Measurements from ENCODE around the gene SAMD8. TPM values are rescaled to one million over a fixed set of nuclear protein-coding genes. Genes with fewer than 3 reads are reported as not detected.

The SAMD8 gene
- total and polyA plus RNA-seq, 2 donors (not counting 3 experiments of a cell fraction or from before 2014, with no cell fraction given) = 19.6 to 22.8 TPM

DNA sequence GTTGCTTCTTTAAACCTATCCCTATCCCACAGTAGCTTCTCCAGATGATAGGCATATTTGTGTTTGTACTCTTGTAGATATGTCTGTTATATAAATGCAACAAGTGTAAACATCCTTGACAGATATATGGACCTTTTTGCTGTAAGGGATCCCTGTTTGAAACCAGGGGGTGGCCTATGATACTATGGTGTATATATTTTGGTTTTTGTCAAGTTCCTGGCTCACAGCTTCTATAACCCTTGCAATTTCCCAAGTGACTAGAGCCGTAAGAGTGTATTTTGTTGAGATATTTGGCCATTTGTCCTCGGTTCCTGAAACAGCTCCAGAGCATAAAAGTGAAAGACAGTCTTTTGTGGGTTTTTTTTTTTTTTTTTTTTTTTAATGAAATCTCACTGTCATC is 114.6 kb downstream of the SAMD8 start:
- ChIA-PET CTCF (interaction anchor here (1.1 to 3.8 kb wide), 7 partner anchors 9 to 992 kb away, joined by 3 to 22 read pairs (median 5); partner anchors contain the start of genes COMTD1 and VDAC2), POLR2A (interaction anchor here (1.0 to 2.0 kb wide), 3 partner anchors 8 to 15 kb away, joined by 4 to 23 read pairs (median 6); partner anchors contain the start of gene VDAC2)
- H3K4me2 ChIP-seq (ENCODE audit: insufficient read depth, low read length) = peak overlapping the region; percentile 54
- FAIRE-seq = no peak
- H3K9me1 ChIP-seq (replicated peaks; ENCODE audit: control insufficient read depth, extremely low read depth, insufficient read depth, low read length) = no peaks in the 10 kb centered on the region
- H3K27ac ChIP-seq (ENCODE audit: insufficient read depth, low read depth, low read length) = peak overlapping the region; percentile 93
- H3K4me3 ChIP-seq (replicated peaks in 1 of 3; ENCODE audit: insufficient read depth in 1 of 3, low read depth in 1 of 3, low read length in 3 of 3) = no peak overlapping the region
- no peak for TF ChIP-seq CTCF (IDR thresholded peaks at IDR 0.05; ENCODE audit: extremely low read depth in 1 of 2, insufficient read depth in 1 of 2, low read depth in 1 of 2, low read length in 2 of 2)
- TF ChIP-seq MYC (IDR thresholded peaks at IDR 0.05; ENCODE audit: low read depth, low read length) = no peak
- TF ChIP-seq POLR2AphosphoS5 (IDR thresholded peaks at IDR 0.05; ENCODE audit: insufficient read depth, low read depth, low read length) = no peak
- no peak for TF ChIP-seq EZH2 (IDR thresholded peaks at IDR 0.05; ENCODE audit: borderline replicate concordance, low read depth, low read length, severe bottlenecking)
- no peak for TF ChIP-seq FOS (IDR thresholded peaks at IDR 0.05; ENCODE audit: borderline replicate concordance, insufficient read depth, low read length)
- TF ChIP-seq MAX (IDR thresholded peaks at IDR 0.05; ENCODE audit: insufficient read depth, insufficient read length) = no peak
- no peak for TF ChIP-seq POLR2A (IDR thresholded peaks at IDR 0.05; ENCODE audit: low read depth, low read length)
- peaks cover 18% of the 10 kb centered on the region in 2 experiments for H3K36me3 ChIP-seq (ENCODE audit: control insufficient read depth in 2 of 2, extremely low read depth in 1 of 2, insufficient read depth in 2 of 2, low read length in 2 of 2)
- DNase-seq (ENCODE audit: low read depth, low spot score) = peak; percentile 21
- intact Hi-C loops (cut with micrococcal nuclease) (loop anchor here (5.0 kb wide), 2 partner anchors 99 to 399 kb away; partner anchors contain the start of gene KAT6B), dilution Hi-C loops (cut with MboI; ENCODE audit: extremely low pct_ligation_motif_present, low sequenced_read_pairs) (no loop called here)
- H4K20me1 ChIP-seq (replicated peaks; ENCODE audit: control insufficient read depth, extremely low read depth, insufficient read depth, low read length) = no peaks in the 10 kb centered on the region
- H3K27me3 ChIP-seq (ENCODE audit: control insufficient read depth in 2 of 2, insufficient read depth in 2 of 2, low read length in 2 of 2) = no peaks in the 10 kb centered on the region
- H3K9ac ChIP-seq (replicated peaks; ENCODE audit: extremely low read depth, insufficient read depth, low read length) = peak overlapping the region; percentile 77
- H3K9me3 ChIP-seq (replicated peaks; ENCODE audit: control insufficient read depth, insufficient read depth, low read length) = no peaks in the 10 kb centered on the region
- H3K79me2 ChIP-seq (ENCODE audit: control insufficient read depth, insufficient read depth, low read length) = peaks cover 63% of the 10 kb centered on the region
- H3K4me1 ChIP-seq (ENCODE audit: control insufficient read depth, extremely low read depth, insufficient read depth, low read length) = peaks cover 59% of the 10 kb centered on the region
- no peak overlapping the region for H2AFZ ChIP-seq (ENCODE audit: low read depth, low read length)
- BruUV-seq (replicated peaks) = TSS peak; percentile 23
